Fibroblast of the aortic adventitia (primary cell): Measurements from ENCODE around the gene YTHDC1. TPM values are rescaled to one million over a fixed set of nuclear protein-coding genes. Genes with fewer than 3 reads are reported as not detected.

Source experiments
- DNase-seq: peaks from one replicate; pipeline ENCODE4 v3.0.0-alpha.2; 2010; ENCODE audit warnings: low read depth
- H3K4me3 ChIP-seq: 2 replicates; pipeline ENCODE4 v1.5.1; 2011; ENCODE audit warnings: low read depth, mild to moderate bottlenecking, control low read depth, low read length, moderate library complexity
- small RNA-seq: library from RNA; depleted of rRNA; stranded (forward); fragments of <200 nt; gene quantifications from one replicate; pipeline ENCODE3, GENCODE V24; 2012
- total RNA-seq: library from RNA; depleted of rRNA; stranded (reverse); fragments of >200 nt; gene quantifications from 2 replicates; pipeline ENCODE4 v1.2.3, GENCODE V29; 2012; ENCODE audit warnings: low replicate concordance
- TF ChIP-seq, protein P1 (sequence below): IDR thresholded peaks from 2 replicates; pipeline ENCODE4 v1.5.1; 2011; ENCODE audit warnings: mild to moderate bottlenecking, low read length, control low read depth, inconsistent platforms; ENCODE audit not compliant: insufficient read depth

Gene YTHDC1
- total RNA-seq, 1 donor: 39.3 TPM

- peak overlapping the region; percentile 51 for H3K4me3 ChIP-seq
- TF ChIP-seq, protein P1, sequence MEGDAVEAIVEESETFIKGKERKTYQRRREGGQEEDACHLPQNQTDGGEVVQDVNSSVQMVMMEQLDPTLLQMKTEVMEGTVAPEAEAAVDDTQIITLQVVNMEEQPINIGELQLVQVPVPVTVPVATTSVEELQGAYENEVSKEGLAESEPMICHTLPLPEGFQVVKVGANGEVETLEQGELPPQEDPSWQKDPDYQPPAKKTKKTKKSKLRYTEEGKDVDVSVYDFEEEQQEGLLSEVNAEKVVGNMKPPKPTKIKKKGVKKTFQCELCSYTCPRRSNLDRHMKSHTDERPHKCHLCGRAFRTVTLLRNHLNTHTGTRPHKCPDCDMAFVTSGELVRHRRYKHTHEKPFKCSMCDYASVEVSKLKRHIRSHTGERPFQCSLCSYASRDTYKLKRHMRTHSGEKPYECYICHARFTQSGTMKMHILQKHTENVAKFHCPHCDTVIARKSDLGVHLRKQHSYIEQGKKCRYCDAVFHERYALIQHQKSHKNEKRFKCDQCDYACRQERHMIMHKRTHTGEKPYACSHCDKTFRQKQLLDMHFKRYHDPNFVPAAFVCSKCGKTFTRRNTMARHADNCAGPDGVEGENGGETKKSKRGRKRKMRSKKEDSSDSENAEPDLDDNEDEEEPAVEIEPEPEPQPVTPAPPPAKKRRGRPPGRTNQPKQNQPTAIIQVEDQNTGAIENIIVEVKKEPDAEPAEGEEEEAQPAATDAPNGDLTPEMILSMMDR: peak; percentile 75
- DNase-seq: peak; percentile 81
Observed at GRCh38 chr4:68271851-68272357, 78.0 kb downstream of the YTHDC1 start.

DNA sequence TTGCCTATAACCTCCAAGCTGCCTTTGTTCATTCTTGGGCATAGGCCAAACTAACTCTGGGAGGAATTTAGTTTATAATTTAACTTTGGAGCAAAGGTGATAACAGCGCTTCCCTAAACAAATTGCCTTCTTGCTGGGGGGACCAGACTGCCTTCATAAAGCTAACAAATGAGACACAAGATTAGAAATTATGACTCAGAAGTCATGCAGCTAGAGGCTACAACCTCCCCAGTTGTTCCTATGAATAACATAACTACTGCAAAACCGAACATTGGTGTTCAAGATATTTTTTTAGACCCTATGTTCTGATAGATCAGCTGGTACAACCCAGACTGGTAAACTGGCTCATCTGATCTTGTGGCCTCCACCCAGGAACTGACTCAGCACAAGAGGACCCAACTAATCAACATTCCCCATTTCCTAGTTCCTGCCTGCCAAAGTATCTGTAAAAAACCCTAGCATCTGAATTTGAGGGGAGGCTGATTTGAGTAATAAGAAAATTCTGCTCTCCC is 82.4 kb downstream of the YTHDC1 start:
- TF ChIP-seq, protein P1: no peak
- DNase-seq: peak; percentile 61
- no peak overlapping the region for H3K4me3 ChIP-seq

DNA sequence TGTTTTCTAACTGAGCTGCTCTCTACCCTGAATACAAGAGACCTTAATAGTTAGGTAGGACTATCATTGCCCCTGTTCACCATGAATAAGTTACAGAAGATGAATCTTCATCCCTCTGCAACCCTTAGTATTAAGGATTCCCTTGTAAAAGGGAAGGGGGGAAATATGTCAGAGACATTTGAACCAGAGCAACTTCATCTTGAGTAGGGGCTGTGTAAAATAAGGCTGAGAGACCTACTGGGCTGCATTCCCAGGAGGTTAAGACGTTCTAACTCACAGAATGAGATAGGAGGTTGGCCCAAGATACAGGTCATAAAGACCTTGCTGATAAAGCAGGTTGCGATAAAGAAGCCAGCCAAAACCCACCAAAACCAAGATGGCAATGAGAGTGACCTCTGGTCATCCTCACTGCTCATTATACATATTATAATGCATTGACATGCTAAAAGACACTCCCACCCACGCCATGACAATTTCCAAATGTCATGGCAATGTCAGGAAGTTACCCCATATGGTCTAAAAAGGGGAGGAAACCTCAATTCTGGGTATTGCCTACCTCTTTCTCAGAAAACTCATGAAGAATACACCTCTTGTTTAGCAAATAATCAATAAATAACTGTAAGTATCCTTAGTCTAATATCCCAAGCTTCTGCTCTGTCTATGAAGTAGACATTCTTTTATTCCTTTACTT is 84.9 kb downstream of the YTHDC1 start:
- DNase-seq: no peak
- no peak overlapping the region for H3K4me3 ChIP-seq
- TF ChIP-seq, protein P1: no peak

Small RNA genes lying within 50 kb of the gene (small RNA-seq; reads per million reads assigned to genes)
- not detected for gene MT2P1

Other genes starting within 250 kb of the YTHDC1 start
- gene TMPRSS11F, start 220.2 kb downstream of the YTHDC1 start, total RNA-seq: not detected in 2 replicates
- not detected in 2 replicates for gene TMPRSS11B, start 104.4 kb downstream of the YTHDC1 start, total RNA-seq
- gene TMPRSS11E, start 97.4 kb upstream of the YTHDC1 start, total RNA-seq: not detected in 2 replicates
- gene UGT2B17, start 226.2 kb upstream of the YTHDC1 start, total RNA-seq: not detected in 2 replicates